SH-SY5Y (cell line): ENCODE results near the gene PRPF38A.

Experiments used
- GATA2 ChIP-seq: IDR thresholded peaks from 2 replicates; pipeline ENCODE4 v1.6.1; 2011; ENCODE audit warnings: mild to moderate bottlenecking, low read depth, low read length
- GATA3 ChIP-seq: IDR thresholded peaks from 2 replicates; pipeline ENCODE4 v1.6.1; 2011; ENCODE audit warnings: low read depth, mild to moderate bottlenecking, low read length, moderate library complexity

The PRPF38A gene

GRCh38 chr1:52404116-52404974, at the start of gene PRPF38A, which contains the start of gene ORC1:
Gene PRPF38A (plus strand): TSS chr1:52404602. CDS start chr1:52404750, 148 bp downstream.
Gene ORC1 (minus strand): TSS chr1:52404423. CDS start chr1:52402223, 2,200 bp downstream.
- no peak for TF ChIP-seq GATA2

GRCh38 chr1:52355436-52355835, 49.0 kb upstream of the PRPF38A start:
- TF ChIP-seq GATA2 = no peak
- no peak for TF ChIP-seq GATA3

- TF ChIP-seq GATA2 (no peak), GATA3 (no peak)
Measured at GRCh38 chr1:52355847-52356505, 48.4 kb upstream of the PRPF38A start.

GRCh38 chr1:52356818-52357355, 47.5 kb upstream of the PRPF38A start:
- TF ChIP-seq GATA2 (no peak), GATA3 (no peak)

- TF ChIP-seq GATA3 (no peak), GATA2 (no peak)
Measured at GRCh38 chr1:52357397-52357796, 47.0 kb upstream of the PRPF38A start.

GRCh38 chr1:52358851-52359497, 45.4 kb upstream of the PRPF38A start:
- no peak for TF ChIP-seq GATA3
- TF ChIP-seq GATA2 = no peak

- TF ChIP-seq GATA3 = no peak
Measured at GRCh38 chr1:52359676-52360594, 44.5 kb upstream of the PRPF38A start.

- TF ChIP-seq GATA2 (no peak), GATA3 (no peak)
Measured at GRCh38 chr1:52360595-52360968, 43.8 kb upstream of the PRPF38A start.

- no peak for TF ChIP-seq GATA3
- TF ChIP-seq GATA2 = no peak
Measured at GRCh38 chr1:52364235-52364839, 40.1 kb upstream of the PRPF38A start.

- no peak for TF ChIP-seq GATA3
- no peak for TF ChIP-seq GATA2
Measured at GRCh38 chr1:52365071-52365745, 39.2 kb upstream of the PRPF38A start.

- TF ChIP-seq GATA2 = no peak
- TF ChIP-seq GATA3 = no peak
Measured at GRCh38 chr1:52365746-52366516, 38.5 kb upstream of the PRPF38A start, which contains the start of gene CC2D1B. Gene CC2D1B (minus strand): TSS chr1:52366205. CDS start chr1:52364620, 1,585 bp downstream.

GRCh38 chr1:52366517-52366827, 37.9 kb upstream of the PRPF38A start:
- TF ChIP-seq GATA2 (no peak), GATA3 (no peak)
